C4-2B (cell line): Measurements from ENCODE around the gene NLGN3.

Experiments used
- ZFX ChIP-seq: fragments of 450-650 bp; IDR thresholded peaks from 2 replicates; pipeline ENCODE4 v1.6.1; 2017
- TF ChIP-seq, protein P1 (sequence below): fragments of 450-650 bp; conservative IDR thresholded peaks from 2 replicates; pipeline ENCODE4 v1.5.1; 2017; ENCODE audit warnings: mild to moderate bottlenecking

DNA sequence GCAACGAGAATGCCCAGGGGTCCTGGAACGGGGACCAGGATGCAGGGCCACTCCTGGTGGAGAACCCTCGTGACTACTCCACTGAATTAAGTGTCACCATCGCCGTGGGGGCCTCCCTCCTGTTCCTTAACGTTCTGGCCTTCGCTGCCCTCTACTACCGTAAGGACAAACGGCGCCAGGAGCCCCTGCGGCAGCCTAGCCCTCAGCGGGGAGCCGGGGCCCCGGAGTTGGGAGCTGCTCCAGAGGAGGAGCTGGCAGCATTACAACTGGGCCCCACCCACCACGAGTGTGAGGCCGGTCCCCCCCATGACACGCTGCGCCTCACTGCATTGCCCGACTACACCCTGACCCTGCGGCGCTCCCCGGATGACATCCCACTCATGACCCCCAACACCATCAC is 24.9 kb downstream of the NLGN3 start:
- TF ChIP-seq, protein P1, sequence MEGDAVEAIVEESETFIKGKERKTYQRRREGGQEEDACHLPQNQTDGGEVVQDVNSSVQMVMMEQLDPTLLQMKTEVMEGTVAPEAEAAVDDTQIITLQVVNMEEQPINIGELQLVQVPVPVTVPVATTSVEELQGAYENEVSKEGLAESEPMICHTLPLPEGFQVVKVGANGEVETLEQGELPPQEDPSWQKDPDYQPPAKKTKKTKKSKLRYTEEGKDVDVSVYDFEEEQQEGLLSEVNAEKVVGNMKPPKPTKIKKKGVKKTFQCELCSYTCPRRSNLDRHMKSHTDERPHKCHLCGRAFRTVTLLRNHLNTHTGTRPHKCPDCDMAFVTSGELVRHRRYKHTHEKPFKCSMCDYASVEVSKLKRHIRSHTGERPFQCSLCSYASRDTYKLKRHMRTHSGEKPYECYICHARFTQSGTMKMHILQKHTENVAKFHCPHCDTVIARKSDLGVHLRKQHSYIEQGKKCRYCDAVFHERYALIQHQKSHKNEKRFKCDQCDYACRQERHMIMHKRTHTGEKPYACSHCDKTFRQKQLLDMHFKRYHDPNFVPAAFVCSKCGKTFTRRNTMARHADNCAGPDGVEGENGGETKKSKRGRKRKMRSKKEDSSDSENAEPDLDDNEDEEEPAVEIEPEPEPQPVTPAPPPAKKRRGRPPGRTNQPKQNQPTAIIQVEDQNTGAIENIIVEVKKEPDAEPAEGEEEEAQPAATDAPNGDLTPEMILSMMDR = no peak
- TF ChIP-seq ZFX = no peak
